ENCODE data around the gene STXBP1.

The STXBP1 gene

DNA sequence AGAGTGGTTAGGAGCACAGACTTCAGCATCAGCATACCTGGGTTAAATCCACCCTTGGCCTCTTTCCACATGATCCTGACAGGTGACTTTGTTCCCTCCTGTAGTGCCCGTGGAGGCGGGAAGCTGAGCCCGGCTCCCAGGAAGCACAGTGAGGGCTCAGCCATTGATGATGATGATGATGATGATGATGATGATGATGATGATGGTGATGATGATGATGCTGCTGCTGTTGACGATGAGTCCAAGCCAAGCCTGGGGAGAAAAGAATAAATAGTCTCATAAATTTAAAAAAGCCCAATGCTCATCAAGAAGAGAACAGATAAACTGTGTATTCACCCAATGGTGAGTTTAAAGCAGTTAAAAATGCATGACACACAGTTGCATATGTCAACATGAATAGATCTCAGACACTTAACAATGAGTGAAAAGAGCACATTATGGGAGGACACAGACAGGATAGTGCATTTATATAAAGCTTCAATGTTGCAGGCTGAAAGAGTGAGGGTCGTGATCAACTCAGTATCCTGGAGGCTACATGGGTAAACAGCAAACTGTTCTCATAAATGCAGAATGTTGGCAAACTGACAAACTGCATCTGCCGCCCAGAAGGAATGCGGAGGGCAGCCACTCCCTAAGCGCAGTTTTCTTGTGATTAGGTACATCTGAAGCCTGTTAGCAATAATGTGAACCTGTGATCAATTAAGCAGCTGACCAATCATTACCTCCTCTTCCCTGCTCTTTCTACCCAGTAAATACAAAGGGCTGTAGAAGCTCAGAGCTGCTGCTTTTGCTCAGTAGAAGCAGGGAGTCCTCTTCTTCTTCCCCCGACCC lies 83.0 kb downstream of the STXBP1 start:
- no peak for DNase-seq

DNA sequence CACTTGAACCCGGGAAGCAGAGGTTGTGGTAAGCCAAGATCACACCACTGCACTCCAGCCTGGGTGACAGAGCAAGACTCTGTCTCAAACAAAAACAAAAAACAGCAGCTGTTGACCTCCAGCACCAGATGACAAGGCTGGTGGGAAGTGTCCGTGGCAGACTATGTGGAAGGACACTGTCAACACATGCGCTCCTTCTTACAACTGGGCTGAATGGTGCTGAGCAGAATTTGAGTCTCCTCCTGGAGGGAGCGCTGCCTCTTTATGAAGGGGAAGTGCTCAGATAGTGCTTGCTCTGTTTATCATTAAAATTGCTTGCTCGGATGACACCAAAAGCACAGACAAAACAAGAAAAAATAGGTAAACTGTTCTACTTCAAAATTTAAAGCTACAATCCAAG lies 85.5 kb downstream of the STXBP1 start:
- no peak for DNase-seq

- DNase-seq, result no peak
Observed at GRCh38 chr9:127698386-127698785, 86.3 kb downstream of the STXBP1 start.

- DNase-seq, result peak; percentile 92
Observed at GRCh38 chr9:127698985-127699670, 87.1 kb downstream of the STXBP1 start.

GRCh38 chr9:127700140-127700539 lies 88.1 kb downstream of the STXBP1 start:
- DNase-seq, result no peak

- no peak for DNase-seq
Observed at GRCh38 chr9:127700594-127701255, 88.6 kb downstream of the STXBP1 start.

DNA sequence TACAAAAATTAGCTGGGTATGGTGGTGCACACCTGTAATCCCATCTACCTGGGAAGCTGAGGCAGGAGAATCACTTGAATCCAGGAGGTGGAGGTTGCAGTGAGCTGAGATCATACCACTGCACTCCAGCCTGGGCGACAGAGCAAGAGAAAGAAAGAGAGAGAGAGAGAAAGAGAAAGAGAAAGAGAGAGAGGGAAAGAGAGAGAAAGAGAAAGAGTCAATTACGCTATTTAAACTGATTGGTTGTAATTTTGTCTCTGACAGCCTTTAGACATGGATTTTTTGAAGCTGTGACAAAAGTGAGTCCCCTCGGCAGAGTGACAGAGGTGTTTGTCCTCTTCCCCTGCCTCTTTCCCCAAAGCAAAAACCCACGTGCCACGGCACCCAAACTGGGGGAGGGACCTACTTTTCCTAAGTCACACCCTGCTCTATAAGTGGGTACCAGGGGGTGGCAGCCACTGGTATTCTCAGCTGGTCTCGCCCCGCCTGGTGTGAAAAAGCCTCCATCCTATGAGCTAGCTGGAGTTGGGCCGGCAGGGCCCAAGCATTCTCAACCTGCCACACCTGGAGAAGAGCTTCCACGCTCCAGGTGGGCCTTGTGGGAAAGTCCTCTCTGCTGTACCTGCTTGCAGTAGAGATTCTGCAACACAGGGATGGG lies 91.3 kb downstream of the STXBP1 start:
- DNase-seq, result no peak

- no peak for DNase-seq
Observed at GRCh38 chr9:127705577-127706379, 93.7 kb downstream of the STXBP1 start.

DNA sequence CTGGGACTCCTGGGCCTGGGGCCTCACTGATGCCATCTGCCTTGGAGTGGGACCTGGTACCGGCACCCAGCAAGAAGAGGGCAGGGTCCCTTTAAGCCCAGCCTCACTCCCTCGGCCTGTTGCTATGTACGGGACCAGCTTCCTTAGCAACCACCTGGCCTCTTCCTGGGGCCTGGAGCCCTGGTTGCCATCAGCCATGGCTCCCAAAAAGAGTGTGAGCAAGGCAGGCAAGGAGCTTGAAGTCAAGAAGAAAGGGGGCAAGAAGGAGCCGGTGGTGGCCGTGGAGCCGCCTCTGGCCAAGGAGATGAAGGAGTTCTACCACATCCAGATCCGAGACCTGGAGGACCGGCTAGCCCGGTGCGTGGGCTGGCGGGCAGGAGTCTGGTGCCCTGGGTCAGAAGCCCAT lies 94.8 kb downstream of the STXBP1 start, which contains the start of gene CFAP157:
CFAP157 (plus strand) TSS at position 153 of the 406 bp plus-strand sequence; CDS start at position 197, 44 bp downstream.
- DNase-seq, result no peak

GRCh38 chr9:127707766-127708165 lies 95.7 kb downstream of the STXBP1 start:
- peak; percentile 47 for DNase-seq

- DNase-seq, result no peak
Observed at GRCh38 chr9:127708952-127709587, 97.0 kb downstream of the STXBP1 start.

GRCh38 chr9:127710204-127710783 lies 98.2 kb downstream of the STXBP1 start:
- DNase-seq, result no peak

DNA sequence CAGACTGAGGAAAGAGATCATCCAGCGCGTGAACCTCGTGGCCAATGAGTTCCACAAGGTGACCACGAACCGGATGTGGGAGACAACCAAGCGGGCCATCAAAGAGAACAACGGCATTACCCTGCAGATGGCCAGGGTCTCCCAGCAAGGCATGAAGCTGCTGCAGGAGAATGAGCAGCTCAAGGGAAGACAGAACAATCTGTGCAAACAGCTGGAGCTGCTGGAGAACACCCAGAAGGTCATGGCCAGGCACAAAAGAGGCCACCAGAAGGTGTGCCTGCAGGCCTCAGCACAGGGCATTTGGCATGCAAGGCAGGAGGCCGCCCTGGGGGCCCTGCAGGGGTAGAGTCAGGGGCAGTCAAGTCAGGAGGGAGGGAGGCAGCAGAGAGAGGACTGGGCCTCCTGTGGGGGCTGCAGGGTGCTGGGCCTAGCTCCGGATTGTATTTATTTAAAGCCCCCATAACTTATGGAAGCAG lies 99.2 kb downstream of the STXBP1 start:
- peak; percentile 16 for DNase-seq

DNA sequence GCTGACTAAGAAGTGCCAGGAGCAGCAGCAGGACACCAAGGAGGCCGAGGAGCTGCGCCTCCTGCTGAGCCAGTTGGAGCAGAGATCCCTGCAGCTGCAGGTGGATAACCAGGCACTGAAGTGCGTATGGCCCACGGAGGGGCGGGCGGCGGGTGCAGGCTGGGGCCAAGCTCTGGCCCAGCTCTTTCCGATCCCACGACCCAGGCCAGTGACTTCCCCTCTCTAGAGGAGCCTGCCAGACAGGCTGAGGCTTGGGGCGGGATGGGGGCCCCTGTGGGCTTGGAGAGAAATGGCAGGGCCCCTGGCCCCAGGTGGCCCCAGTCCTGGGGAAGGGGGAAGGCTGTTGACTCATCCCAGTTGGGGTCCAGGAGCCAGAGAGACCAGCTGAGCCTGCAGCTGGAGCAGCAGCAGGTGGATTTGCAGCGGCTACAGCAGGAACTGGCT lies 99.8 kb downstream of the STXBP1 start:
- DNase-seq, result no peak

GRCh38 chr9:127712371-127712770 lies 100.3 kb downstream of the STXBP1 start:
- DNase-seq, result no peak

DNA sequence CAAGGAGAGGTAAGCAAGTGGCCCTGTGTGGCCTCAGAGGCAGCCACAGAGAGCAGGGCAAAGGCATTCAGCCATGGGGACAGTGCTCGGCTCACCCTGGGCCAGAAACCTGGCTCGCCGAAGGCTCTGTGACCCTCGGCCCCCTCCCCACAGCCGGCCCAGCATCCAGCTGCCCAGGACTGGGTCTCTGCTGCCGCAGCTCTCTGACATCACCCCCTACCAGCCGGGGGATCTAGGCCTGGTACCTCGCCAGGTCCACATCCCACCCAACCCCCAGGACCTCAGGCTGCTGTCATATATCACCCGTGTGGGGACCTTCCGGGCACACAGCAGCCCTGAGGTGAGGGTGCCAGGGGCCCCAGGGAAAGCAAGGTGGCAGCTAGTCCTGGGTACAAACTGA lies 100.8 kb downstream of the STXBP1 start:
- no peak for DNase-seq

- no peak for DNase-seq
Observed at GRCh38 chr9:127714020-127714750, 102.1 kb downstream of the STXBP1 start.

GRCh38 chr9:127714951-127715469 lies 102.9 kb downstream of the STXBP1 start:
- DNase-seq, result peak; percentile 22

GRCh38 chr9:127715470-127716337 lies 103.6 kb downstream of the STXBP1 start, which contains the start of the genes PTRH1 and TTC16:
TSS of gene PTRH1 (minus strand) at chr9:127715663. CDS start at chr9:127715639, 24 bp downstream.
TSS of gene TTC16 (plus strand) at chr9:127716079. CDS start at chr9:127716146, 67 bp downstream.
- peak; percentile 98 for DNase-seq
